Neural cell (in vitro differentiated cells): Measurements from ENCODE around the gene KYNU.

ENCODE experiments used
- CTCF ChIP-seq: fragments of 450-650 bp; IDR thresholded peaks from 2 replicates; pipeline ENCODE4 v1.5.1; 2014; ENCODE audit warnings: antibody characterized with exemption, mild to moderate bottlenecking, moderate library complexity; ENCODE audit not compliant: poor library complexity, severe bottlenecking
- EP300 ChIP-seq: fragments of 450-650 bp; conservative IDR thresholded peaks from 2 replicates; pipeline ENCODE4 v1.6.1; 2014; ENCODE audit warnings: antibody characterized with exemption, mild to moderate bottlenecking, moderate library complexity; ENCODE audit not compliant: poor library complexity, severe bottlenecking
- EZH2 ChIP-seq: fragments of 200-600, 300-800 bp; shearing (Covaris generic), sonication (generic); IDR thresholded peaks from 2 replicates; pipeline ENCODE4 v1.6.1; 2014; ENCODE audit warnings: antibody characterized with exemption, low read length, borderline replicate concordance, mild to moderate bottlenecking; ENCODE audit not compliant: insufficient read depth, poor library complexity, severe bottlenecking
- POLR2AphosphoS5 ChIP-seq: IDR thresholded peaks from 2 replicates; pipeline ENCODE4 v1.6.1; 2012
- RAD21 ChIP-seq: fragments of 450-650 bp; conservative IDR thresholded peaks from 2 replicates; pipeline ENCODE4 v1.6.1; 2014; ENCODE audit warnings: antibody characterized with exemption, mild to moderate bottlenecking, moderate library complexity
- REST ChIP-seq: IDR thresholded peaks from 2 replicates; pipeline ENCODE4 v1.6.1; 2012; ENCODE audit warnings: borderline replicate concordance
- SMC3 ChIP-seq: fragments of 450-650 bp; conservative IDR thresholded peaks from 2 replicates; pipeline ENCODE4 v1.6.1; 2014; ENCODE audit warnings: antibody characterized with exemption, mild to moderate bottlenecking, moderate library complexity; ENCODE audit not compliant: poor library complexity

- TF ChIP-seq CTCF = no peak
- TF ChIP-seq RAD21 = no peak
- no peak for TF ChIP-seq REST
- TF ChIP-seq POLR2AphosphoS5 = no peak
- no peak for TF ChIP-seq SMC3
- no peak for TF ChIP-seq EP300
- TF ChIP-seq EZH2 = no peak
Observed at GRCh38 chr2:143026411-143027054, 149.1 kb downstream of the KYNU start.
